Measurements from ENCODE around the gene LITAF. TPM values are rescaled to one million over a fixed set of nuclear protein-coding genes. Genes with fewer than 3 reads are reported as not detected.

The LITAF gene
- total RNA-seq, 1 experiment from 2014 or later: 244 TPM

DNA sequence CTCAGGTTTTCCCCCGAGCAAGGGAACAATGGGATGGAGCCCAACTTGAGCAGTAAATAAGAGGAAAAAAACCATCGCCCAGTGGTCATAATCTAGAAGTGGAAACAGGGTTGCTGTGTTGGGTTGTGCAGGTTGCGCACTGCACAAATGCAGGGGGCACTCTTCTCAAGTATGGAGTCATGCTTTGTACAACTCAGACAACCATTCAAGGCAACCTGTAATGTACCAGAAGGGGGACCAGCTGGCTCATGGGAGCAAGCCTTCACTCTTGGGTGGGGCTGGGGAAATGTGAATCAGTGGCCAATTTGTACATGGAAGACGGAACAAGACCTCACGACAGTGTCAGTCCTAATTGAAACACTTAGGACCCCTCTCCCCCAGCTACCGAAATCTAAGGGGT lies 23.9 kb upstream of the LITAF start:
- no peaks in the 10 kb centered on the region for H4K20me1 ChIP-seq (ENCODE audit: insufficient read depth)
- peaks cover 76% of the 10 kb centered on the region for H3K4me1 ChIP-seq (replicated peaks; ENCODE audit: insufficient read depth)
- intact Hi-C loops (cut with micrococcal nuclease; ENCODE audit: unreplicated experiment): no loop called here
- H3K4me3 ChIP-seq: no peak overlapping the region
- 0 out of 2 replicates have a peak overlapping the region, but pooled peaks have one; percentile 42 for H3K4me2 ChIP-seq
- H3K36me3 ChIP-seq (ENCODE audit: low read depth): no peaks in the 10 kb centered on the region
- DNase-seq: no peak
- peaks cover 67% of the 10 kb centered on the region for H3F3A ChIP-seq (ENCODE audit: insufficient read depth, low read depth)
- TF ChIP-seq, protein P1, sequence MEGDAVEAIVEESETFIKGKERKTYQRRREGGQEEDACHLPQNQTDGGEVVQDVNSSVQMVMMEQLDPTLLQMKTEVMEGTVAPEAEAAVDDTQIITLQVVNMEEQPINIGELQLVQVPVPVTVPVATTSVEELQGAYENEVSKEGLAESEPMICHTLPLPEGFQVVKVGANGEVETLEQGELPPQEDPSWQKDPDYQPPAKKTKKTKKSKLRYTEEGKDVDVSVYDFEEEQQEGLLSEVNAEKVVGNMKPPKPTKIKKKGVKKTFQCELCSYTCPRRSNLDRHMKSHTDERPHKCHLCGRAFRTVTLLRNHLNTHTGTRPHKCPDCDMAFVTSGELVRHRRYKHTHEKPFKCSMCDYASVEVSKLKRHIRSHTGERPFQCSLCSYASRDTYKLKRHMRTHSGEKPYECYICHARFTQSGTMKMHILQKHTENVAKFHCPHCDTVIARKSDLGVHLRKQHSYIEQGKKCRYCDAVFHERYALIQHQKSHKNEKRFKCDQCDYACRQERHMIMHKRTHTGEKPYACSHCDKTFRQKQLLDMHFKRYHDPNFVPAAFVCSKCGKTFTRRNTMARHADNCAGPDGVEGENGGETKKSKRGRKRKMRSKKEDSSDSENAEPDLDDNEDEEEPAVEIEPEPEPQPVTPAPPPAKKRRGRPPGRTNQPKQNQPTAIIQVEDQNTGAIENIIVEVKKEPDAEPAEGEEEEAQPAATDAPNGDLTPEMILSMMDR (conservative IDR thresholded peaks at IDR 0.05): no peak
- no peak for TF ChIP-seq EZH2 (IDR thresholded peaks at IDR 0.05; ENCODE audit: low read depth)
- ChIA-PET POLR2A (ENCODE audit: unreplicated experiment) (interaction anchor here (0.6 kb wide), 1 partner anchor 24 kb away, joined by 5 read pairs; the partner anchor contains the start of gene LITAF), CTCF (no interaction called here)
- H3K79me2 ChIP-seq (ENCODE audit: low read depth): no peaks in the 10 kb centered on the region
- no peaks in the 10 kb centered on the region for H3K9me2 ChIP-seq (ENCODE audit: insufficient read depth)
- H2AFZ ChIP-seq: no peak overlapping the region
- H3K9me3 ChIP-seq (ENCODE audit: insufficient read depth, low read depth): no peaks in the 10 kb centered on the region
- peak overlapping the region; percentile 94 for H3K27ac ChIP-seq
- BruUV-seq (replicated peaks): no TSS peak
- H3K27me3 ChIP-seq (ENCODE audit: insufficient read depth, low read depth): no peaks in the 10 kb centered on the region

DNA sequence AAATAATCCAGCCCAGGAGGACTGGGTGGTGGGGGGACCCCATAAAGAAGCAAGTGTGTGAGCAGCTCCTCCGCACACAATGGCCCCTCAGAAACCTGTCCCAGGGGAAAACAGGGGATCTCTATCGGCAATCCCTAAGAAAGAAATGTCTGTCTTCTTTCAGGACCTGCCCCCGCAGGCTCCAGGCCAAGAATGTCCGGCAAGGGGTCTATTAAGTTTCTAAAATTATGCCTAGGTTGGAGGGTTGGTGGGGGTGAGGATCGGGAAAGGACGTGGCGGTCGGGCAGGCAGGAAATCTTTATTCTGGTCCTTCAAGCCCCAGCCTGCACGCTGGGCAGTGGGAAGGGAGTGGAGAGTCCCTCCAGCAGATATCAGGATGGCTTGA lies 23.4 kb upstream of the LITAF start:
- Histone ChIP-seq H3K27ac (peak overlapping the region; percentile 94), H3K36me3 (ENCODE audit: low read depth) (no peaks in the 10 kb centered on the region), H3K79me2 (ENCODE audit: low read depth) (no peaks in the 10 kb centered on the region), H3K9me2 (ENCODE audit: insufficient read depth) (no peaks in the 10 kb centered on the region), H3F3A (ENCODE audit: insufficient read depth, low read depth) (peaks cover 66% of the 10 kb centered on the region), H3K9me3 (ENCODE audit: insufficient read depth, low read depth) (no peaks in the 10 kb centered on the region), H2AFZ (no peak overlapping the region), H3K27me3 (ENCODE audit: insufficient read depth, low read depth) (no peaks in the 10 kb centered on the region), H3K4me1 (replicated peaks; ENCODE audit: insufficient read depth) (peaks cover 71% of the 10 kb centered on the region), H3K4me3 (no peak overlapping the region), H3K4me2 (peak overlapping the region; percentile 42), H4K20me1 (ENCODE audit: insufficient read depth) (no peaks in the 10 kb centered on the region)
- BruUV-seq (replicated peaks): no TSS peak
- TF ChIP-seq, protein P1 (conservative IDR thresholded peaks at IDR 0.05): no peak
- TF ChIP-seq EZH2 (IDR thresholded peaks at IDR 0.05; ENCODE audit: low read depth): no peak
- DNase-seq: no peak
- ChIA-PET CTCF (no interaction called here), POLR2A (ENCODE audit: unreplicated experiment) (interaction anchor here (0.6 kb wide), 1 partner anchor 23 kb away, joined by 5 read pairs; the partner anchor contains the start of gene LITAF)
- intact Hi-C loops (cut with micrococcal nuclease; ENCODE audit: unreplicated experiment): no loop called here

DNA sequence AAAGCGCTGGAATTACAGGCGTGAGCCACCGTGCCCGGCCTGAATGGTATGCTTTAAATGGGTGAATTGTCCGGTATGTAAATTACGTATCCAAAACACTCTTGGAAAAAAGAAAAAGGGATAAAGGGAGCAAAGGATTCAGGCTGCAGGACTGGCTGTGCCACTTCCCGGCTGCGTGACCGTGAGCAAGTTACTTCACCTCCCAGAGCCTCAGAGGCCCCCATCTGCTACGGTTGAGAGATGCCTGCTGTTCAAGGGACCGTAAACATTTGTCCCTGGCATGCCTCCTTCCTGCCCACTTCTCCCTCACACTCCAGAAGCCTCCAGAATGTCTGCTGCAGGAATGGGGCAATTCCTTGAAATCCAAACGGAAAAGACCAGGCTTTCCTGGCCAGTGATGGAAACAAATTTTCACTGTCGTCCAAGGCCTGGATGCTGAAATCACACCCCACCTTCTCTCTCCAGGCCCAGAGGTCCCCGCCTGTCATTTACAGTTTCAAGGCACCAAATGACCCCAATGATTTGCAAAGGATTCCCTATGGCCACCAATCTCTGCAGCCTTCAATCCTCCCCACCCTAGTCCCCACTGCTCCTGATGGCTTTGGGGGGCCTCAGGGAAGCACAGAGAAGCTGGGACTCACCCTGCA lies 22.9 kb upstream of the LITAF start:
- intact Hi-C loops (cut with micrococcal nuclease; ENCODE audit: unreplicated experiment): no loop called here
- no TSS peak for BruUV-seq (replicated peaks)
- Histone ChIP-seq H3K36me3 (ENCODE audit: low read depth) (no peaks in the 10 kb centered on the region), H3K27ac (peak overlapping the region; percentile 94), H3K9me3 (ENCODE audit: insufficient read depth, low read depth) (no peaks in the 10 kb centered on the region), H2AFZ (no peak overlapping the region), H3K79me2 (ENCODE audit: low read depth) (no peaks in the 10 kb centered on the region), H3K4me1 (replicated peaks; ENCODE audit: insufficient read depth) (peaks cover 66% of the 10 kb centered on the region), H3F3A (ENCODE audit: insufficient read depth, low read depth) (peaks cover 61% of the 10 kb centered on the region), H4K20me1 (ENCODE audit: insufficient read depth) (no peaks in the 10 kb centered on the region), H3K27me3 (ENCODE audit: insufficient read depth, low read depth) (no peaks in the 10 kb centered on the region), H3K4me3 (no peak overlapping the region), H3K9me2 (ENCODE audit: insufficient read depth) (no peaks in the 10 kb centered on the region), H3K4me2 (peak overlapping the region; percentile 42)
- peak; percentile 91 to 95 for DNase-seq
- ChIA-PET CTCF (interaction anchor here (0.7 kb wide), 1 partner anchor 8 kb away, joined by 3 read pairs; no protein-coding TSS in a partner anchor), POLR2A (ENCODE audit: unreplicated experiment) (interaction anchor here (0.6 to 0.7 kb wide), 2 partner anchors 23 to 114 kb away, joined by 4 to 5 read pairs; partner anchors contain the start of gene LITAF)
- TF ChIP-seq, protein P1 (conservative IDR thresholded peaks at IDR 0.05): no peak
- TF ChIP-seq EZH2 (IDR thresholded peaks at IDR 0.05; ENCODE audit: low read depth): no peak
